ENCODE measurements around the gene TMEM150B.

TMEM150B gene

DNA sequence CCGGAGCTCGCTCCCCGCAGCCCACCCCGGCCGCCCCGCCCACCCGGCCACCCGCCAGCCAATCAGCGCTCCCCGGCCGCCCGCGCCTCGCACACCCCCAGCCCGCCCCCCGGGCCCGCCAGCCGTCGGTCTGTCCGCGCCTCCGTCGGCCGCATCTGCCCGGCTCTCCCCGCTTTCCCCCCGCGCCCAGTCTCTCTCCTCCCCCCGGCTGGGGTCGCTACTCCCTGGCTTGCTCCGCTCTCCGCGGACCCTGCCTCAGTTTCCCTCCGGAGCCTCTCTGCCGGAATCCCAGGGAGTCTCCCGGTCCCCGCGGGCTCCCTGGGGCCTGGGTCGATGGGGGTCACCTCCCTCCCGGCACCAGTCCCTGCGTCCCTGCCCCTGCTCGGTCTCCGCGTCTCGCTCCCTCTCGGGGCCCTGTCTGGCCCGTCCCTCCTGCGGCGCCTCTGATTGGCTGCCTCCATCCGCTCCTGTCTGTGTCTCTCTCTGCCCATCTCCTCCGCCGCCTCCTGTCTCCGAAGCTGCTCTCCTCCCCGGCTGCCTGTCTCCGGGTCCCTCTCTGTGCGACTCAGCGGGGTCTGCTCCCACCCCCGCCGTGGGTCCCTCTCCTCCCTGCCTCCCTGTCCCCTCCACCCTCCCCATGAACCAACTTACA lies 44.6 kb upstream of the TMEM150B start:
- peak; percentile 83 for DNase-seq
- Histone ChIP-seq H3K9me3 (ENCODE audit: severe bottlenecking) (no peaks in the 10 kb centered on the region), H3K27ac (no peak overlapping the region), H3K36me3 (no peaks in the 10 kb centered on the region), H3K4me3 (ENCODE audit: low read depth, low read length) (peak overlapping the region; percentile 63), H3K27me3 (ENCODE audit: insufficient read depth, low read depth, severe bottlenecking) (no peaks in the 10 kb centered on the region)
- TF ChIP-seq, protein P1, sequence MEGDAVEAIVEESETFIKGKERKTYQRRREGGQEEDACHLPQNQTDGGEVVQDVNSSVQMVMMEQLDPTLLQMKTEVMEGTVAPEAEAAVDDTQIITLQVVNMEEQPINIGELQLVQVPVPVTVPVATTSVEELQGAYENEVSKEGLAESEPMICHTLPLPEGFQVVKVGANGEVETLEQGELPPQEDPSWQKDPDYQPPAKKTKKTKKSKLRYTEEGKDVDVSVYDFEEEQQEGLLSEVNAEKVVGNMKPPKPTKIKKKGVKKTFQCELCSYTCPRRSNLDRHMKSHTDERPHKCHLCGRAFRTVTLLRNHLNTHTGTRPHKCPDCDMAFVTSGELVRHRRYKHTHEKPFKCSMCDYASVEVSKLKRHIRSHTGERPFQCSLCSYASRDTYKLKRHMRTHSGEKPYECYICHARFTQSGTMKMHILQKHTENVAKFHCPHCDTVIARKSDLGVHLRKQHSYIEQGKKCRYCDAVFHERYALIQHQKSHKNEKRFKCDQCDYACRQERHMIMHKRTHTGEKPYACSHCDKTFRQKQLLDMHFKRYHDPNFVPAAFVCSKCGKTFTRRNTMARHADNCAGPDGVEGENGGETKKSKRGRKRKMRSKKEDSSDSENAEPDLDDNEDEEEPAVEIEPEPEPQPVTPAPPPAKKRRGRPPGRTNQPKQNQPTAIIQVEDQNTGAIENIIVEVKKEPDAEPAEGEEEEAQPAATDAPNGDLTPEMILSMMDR (IDR thresholded peaks at IDR 0.05; ENCODE audit: low read depth, low read length) = no peak

DNA sequence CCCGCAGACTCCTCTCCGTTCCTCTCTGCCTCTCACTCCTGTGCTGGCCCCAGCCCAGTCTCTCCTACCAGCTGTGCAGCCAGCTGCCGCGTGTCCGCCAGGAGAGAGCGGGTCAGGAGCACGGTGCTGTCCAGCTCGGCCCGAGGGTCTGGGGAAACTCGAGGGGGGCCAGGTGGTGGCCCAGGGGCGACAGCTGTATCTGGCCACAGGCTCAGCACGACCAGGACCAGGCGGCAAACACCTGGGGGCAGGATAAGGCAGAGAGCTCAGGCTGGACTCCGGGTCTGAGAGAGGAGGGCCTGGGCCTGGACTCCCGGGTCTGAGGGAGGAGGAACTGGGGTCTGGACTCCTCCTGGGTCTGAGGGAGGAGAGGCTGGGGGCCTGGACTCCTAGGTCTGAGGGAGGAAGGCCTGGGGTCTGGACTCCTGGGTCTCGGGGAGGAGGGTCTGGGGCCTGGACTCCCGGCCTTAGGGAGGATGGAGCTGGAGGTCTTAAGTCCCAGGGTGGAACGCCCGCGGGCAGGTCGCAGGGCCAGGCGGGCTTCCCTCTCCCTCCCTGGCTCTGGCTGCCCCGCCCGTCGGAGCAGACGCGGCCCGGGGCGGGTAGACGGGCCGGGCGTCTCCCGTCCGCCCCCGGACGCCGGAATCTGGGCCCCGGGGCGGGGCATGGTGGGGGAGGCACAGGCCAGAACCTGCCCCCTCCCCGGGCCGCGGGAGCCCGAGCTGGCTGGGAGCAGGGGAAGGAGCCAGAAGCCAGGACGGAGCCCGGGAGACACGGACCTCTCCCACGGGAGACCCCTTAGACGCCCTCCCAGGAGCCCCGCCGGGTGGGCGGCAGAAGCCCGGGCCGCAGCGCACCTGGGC lies 43.8 kb upstream of the TMEM150B start:
- Histone ChIP-seq H3K4me3 (ENCODE audit: low read depth, low read length) (peak overlapping the region; percentile 51), H3K9me3 (ENCODE audit: severe bottlenecking) (no peaks in the 10 kb centered on the region), H3K36me3 (no peaks in the 10 kb centered on the region), H3K27me3 (ENCODE audit: insufficient read depth, low read depth, severe bottlenecking) (no peaks in the 10 kb centered on the region), H3K27ac (no peak overlapping the region)
- peak; percentile 42 for DNase-seq
- TF ChIP-seq, protein P1 (IDR thresholded peaks at IDR 0.05; ENCODE audit: low read depth, low read length) = no peak

DNA sequence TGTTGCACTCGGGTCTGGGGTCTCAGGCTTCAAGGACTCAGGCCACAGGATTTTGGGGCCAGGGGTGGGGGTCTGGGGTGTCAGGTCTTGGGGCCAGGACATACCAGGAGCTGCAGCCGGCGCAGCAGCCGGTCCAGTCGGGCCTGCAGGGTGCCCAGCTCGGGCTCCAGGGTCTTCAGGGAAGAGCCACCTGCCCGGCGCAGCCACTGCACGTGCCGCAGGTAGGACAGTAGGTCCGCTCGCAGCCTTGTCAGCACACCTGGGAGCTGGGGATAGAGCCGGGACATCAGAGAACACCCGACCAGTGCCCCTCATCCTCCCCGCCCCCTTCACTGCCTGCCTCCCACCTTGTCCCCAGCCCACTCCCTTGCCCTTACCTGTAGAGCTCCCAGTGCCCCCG lies 43.0 kb upstream of the TMEM150B start:
- TF ChIP-seq, protein P1 (IDR thresholded peaks at IDR 0.05; ENCODE audit: low read depth, low read length) = no peak
- Histone ChIP-seq H3K9me3 (ENCODE audit: severe bottlenecking) (no peaks in the 10 kb centered on the region), H3K27ac (no peak overlapping the region), H3K36me3 (no peaks in the 10 kb centered on the region), H3K4me3 (ENCODE audit: low read depth, low read length) (no peak overlapping the region), H3K27me3 (ENCODE audit: insufficient read depth, low read depth, severe bottlenecking) (no peaks in the 10 kb centered on the region)
- no peak for DNase-seq

DNA sequence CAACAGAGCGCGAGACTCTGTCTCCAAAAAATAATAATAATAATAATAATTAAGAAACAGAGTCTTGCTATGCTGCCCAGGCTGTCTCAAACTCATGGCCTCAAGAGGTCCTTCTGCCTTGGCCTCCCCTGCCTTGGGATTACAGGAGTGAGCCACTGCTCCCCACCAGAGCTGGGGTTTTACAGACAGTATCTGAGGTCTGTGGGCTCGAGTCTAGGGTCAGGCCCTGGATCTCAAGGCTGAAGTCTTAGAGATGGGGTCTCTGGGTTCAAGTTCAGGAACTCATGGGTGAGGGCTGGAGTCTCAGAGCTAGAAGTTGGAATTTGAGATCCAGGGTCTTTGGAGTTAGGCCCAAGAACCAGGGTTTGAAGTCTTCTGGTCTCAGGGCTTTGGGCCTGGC lies 41.6 kb upstream of the TMEM150B start:
- DNase-seq = no peak
- Histone ChIP-seq H3K9me3 (ENCODE audit: severe bottlenecking) (no peaks in the 10 kb centered on the region), H3K4me3 (ENCODE audit: low read depth, low read length) (no peak overlapping the region), H3K27ac (no peak overlapping the region), H3K27me3 (ENCODE audit: insufficient read depth, low read depth, severe bottlenecking) (no peaks in the 10 kb centered on the region), H3K36me3 (no peaks in the 10 kb centered on the region)
- TF ChIP-seq, protein P1 (IDR thresholded peaks at IDR 0.05; ENCODE audit: low read depth, low read length) = no peak

DNA sequence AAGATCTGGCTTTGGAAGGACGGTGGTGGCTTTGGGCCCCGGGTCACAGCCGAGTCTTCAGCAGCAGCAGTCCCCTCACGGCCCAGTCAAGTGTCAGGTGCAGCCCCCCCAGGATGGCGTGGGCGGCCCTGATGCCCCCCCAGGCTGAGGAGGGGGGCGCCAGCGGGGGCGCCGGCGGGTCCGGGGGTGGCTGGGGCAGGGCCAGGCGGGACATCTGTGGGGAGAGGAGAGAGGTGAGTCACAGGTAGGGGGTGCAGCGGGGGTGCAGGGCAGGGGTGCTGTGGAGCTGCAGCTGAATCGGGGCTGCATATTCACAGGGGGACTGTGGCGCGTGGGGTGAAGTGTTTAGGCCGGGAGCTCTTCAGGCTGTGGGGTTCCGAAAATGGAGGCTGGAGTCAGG lies 40.8 kb upstream of the TMEM150B start:
- TF ChIP-seq, protein P1 (IDR thresholded peaks at IDR 0.05; ENCODE audit: low read depth, low read length) = no peak
- Histone ChIP-seq H3K9me3 (ENCODE audit: severe bottlenecking) (no peaks in the 10 kb centered on the region), H3K4me3 (ENCODE audit: low read depth, low read length) (no peak overlapping the region), H3K36me3 (no peaks in the 10 kb centered on the region), H3K27ac (no peak overlapping the region), H3K27me3 (ENCODE audit: insufficient read depth, low read depth, severe bottlenecking) (no peaks in the 10 kb centered on the region)
- DNase-seq = no peak
